HG02763 (cell line): ENCODE results near the gene SLC37A1.
"Not testable (repeated sequence)": the region's sequence is repeated elsewhere in the genome, so short reads cannot be mapped to it uniquely, and the experiment has no call there.

Experiments
- ATAC-seq: cut with Tn5 transposase; IDR thresholded peaks from one replicate; pipeline ENCODE4 v1.9.1; 2021; ENCODE audit warnings: mild to moderate bottlenecking, moderate library complexity; ENCODE audit not compliant: unreplicated experiment

The SLC37A1 gene

DNA sequence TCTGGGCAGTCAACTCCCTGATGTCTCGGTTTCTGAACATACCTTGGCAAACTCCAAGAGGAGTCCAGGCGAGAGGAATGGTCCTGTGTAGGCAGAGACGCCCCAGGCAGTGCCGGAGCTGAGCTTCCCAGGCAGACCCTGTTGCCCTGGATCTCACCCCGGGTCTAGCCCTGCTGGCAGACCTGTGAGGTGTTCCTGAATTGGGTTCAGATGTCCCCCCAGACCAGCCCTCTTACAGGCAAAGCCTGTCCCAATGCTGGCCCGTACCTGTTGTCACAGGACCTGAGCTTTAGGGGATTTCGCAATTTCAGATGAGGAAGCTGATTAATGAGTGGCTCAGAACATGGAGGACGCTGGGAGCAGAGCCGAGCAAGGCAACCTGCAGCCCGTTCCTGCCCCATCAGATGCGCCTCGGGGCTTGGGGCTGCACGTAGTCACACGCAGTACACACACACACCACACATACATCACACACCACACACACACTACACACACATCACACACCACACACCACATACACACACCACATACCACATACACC, 101.2 kb downstream of the SLC37A1 start:
- no peak for ATAC-seq

DNA sequence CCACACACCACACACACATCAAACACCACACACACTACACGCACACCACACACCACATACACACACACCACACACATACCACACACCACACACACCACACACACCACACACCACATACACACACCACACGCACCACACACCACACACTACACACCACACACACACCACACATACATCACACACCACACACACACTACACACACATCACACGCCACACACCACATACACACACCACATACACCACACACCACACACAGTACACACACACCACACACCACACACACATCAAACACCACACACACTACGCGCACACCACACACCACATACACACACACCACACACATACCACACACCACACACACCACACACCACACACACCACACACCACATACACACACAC, 101.7 kb downstream of the SLC37A1 start:
- not testable (repeated sequence) for ATAC-seq

DNA sequence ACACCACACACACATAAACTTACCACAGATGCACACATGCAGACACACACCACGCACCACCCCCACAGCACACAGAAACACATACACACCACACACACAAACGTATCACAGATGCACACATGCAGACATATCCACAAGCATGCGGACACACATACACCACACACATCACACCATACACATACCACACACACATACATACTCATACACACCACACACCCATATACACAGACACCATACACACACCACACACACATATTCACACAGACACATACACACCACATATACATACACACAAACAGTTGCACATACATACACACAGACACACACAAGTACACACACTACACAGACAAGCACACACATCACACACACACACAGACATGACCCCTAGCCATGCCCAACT, 102.3 kb downstream of the SLC37A1 start:
- ATAC-seq = no peak

DNA sequence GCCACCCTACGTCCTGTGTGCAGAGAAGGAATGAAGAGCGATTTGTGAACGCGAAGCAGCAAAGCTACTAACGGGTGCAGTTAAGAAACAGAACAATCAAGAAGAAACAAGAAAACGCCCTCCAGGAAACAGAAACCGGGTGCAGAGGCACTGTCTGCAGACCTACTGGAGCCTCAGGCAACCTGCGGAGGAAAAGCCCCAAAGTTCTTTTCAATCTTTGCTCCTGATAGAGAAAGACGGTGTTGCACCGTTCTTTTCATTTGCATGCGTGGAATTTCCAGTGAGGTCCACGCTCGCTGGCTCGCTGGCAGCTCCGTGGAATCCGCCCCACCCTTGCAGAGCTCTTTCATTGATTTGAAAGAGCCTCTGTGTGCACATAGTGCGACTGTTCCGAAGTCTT, 102.8 kb downstream of the SLC37A1 start:
- ATAC-seq = no peak

DNA sequence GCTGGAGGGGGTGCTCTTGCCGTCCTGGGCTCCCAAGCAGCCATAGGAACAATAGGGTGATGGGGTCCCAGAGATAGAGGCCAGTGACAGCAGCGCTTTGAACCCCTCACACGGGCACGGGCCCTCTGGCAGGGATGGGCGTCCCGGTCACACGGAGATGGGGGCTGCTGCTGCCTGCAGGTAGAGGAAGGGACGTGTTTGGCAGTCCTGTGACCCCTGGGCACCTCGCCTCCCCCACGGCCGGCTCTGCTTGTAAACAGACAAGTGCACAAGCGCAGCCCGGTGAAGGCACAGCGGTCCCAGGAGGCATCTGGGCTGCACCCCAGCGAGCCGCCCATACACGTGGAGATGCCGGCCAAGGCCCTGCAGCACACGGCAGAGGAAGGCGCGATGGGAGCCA, 103.3 kb downstream of the SLC37A1 start:
- no peak for ATAC-seq

DNA sequence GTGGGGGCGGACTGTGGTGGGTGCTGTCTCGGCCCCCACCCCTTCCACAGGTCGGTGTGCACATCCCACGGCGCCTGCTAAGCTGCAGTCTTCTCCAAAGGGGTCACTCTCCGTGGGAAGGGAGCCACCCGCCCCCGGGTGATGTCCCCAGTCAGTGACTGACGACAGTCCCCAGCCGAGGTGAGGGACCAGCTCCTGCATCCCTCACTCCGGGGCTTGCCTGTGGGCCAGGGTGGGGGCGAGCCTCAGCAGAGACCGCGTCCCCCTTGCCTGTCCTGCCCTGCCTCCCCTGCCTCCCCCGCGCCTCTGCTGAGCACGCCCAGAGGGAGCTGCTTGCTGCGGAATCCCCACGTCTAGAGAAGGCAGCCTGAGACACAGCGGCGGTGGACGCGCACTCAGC, 103.8 kb downstream of the SLC37A1 start:
- ATAC-seq = no peak

DNA sequence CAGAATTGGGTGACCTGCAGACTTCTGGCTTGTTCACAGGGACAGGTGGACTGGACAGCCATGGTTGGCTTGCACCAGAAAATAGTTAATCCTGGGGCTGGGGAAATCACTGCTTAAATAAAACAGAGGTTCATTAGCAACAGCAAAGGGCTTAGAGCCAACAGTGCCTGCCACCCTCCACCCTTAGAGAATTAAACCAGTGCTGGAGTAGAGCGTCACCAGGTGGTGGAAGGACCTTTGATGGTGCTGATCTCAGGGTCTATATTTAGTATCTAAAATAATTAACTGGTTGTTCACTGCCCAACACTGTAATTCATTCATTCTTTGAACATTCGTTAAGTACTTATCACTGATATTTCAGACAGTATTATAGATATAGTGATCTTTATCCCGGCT, 105.1 kb downstream of the SLC37A1 start:
- no peak for ATAC-seq

DNA sequence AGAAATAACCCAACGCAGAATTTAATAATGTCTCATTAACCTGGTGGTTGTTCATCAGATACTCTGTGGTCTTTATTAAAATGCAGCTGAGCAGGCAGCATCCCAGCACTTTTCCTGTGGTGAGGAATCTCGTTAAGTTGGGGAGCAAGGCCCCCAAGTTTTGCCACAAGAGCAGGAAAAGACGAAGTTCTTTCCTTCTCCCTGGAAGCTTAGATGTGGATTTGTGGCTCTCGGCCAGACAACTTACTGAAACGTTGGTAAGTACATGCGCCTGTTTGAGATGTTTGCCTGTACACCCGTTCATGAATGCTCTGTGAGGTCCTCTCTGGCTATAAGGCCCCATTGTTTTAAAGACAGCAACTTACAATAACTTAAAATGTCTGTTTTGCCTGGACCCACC, 105.5 kb downstream of the SLC37A1 start:
- no peak for ATAC-seq

DNA sequence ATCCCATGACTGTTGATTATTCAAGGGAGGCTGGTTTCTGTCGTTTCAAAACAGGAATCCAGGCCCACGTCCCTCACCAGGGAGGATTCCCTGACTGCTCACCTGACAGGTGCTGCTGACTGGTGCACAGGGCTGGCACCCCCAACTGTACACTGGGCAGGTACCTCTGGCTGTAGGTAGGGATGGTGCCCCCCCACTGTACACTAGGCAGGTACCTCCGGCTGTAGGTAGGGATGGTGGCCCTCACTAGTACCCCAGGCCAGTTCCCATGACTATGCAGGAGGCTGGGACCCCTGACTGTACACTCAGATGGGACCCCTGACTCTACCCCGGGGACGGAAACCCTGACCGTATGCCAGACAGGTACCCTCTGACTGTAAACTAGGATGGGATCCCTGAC, 106.2 kb downstream of the SLC37A1 start:
- no peak for ATAC-seq

DNA sequence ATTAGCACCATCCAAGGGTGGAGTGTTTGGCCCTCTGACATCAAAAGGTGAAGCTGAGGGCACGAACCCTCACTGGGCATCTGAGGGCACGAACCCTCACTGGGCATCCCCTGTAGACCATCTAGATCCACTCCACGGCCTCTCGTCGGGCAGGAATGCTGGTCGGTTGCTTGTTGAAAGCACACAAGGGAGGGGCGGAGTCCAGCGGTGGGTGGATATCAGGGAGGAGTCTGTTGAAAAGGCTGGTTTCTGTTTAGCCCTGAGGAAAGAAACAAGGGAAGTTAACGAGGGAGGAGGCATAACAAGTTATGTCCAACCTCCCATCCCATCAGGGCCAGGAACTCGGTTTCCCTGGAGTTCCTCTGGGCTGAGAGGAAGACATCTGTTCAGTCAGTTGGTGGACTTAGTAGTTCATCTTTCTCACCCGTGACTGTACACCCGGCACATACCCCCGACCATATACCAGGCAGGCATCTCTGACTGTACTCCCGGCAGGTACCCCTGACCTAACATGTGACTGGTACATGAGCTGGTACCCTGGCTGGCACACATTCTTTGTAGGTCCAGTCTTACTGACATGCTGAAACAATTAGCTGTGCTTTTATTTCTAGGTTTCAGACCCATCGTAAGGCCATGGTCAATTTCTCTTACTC, 107.6 kb downstream of the SLC37A1 start:
- ATAC-seq = no peak

DNA sequence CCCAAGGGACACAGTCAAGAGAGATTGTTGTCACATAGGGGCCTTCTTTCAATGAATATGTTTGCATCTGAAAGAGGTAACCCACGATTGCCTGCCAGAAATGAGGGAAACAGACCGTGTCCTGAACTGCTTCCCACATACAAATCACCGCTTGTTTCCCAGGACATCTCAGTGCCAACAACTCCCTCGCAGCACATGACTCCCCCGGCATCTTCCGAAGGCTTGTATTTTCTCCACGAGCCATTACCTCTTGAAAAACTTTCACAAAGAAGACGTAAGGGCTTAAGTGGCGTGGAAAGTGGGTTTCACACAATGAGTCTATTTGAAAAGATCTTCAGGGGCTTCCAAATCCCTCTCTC, 108.1 kb downstream of the SLC37A1 start:
- ATAC-seq = no peak

DNA sequence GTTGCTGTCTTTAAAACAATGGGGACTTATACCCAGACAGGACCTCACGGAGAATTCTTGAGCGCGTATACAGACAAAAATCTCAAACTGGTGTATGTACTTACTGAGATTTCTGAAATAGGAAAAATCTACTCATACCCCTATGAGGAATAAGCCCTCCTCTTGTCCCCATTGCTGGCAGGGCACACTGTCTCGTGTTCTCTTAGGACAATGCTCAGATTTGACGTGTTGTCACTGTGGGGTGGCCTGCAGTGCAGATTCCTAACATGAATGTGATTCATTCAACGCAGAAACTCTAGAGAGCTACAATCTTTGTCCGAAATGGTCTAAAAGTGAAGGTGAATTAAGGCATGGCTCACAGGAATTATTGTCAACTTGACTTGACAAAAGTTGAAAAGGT, 108.6 kb downstream of the SLC37A1 start:
- ATAC-seq = no peak

DNA sequence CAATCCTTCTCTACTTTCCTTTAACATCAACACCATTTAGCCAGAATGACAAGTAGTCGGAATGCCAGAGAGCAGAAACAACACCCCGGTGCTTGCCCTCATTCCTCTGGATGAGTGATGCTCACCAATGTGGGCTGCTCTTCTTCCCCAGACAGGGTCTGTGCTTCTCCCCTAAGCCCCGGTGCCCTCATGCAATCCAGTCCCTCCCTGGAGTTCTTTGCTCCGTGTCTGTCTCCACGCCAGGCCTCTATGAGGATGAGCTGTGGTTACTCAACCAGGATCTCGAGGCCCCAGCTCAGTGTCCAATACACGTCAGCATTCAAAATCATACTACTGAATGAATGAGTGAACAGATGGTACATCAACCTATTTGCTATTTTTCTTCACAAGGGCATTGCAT, 110.0 kb downstream of the SLC37A1 start:
- ATAC-seq = no peak

DNA sequence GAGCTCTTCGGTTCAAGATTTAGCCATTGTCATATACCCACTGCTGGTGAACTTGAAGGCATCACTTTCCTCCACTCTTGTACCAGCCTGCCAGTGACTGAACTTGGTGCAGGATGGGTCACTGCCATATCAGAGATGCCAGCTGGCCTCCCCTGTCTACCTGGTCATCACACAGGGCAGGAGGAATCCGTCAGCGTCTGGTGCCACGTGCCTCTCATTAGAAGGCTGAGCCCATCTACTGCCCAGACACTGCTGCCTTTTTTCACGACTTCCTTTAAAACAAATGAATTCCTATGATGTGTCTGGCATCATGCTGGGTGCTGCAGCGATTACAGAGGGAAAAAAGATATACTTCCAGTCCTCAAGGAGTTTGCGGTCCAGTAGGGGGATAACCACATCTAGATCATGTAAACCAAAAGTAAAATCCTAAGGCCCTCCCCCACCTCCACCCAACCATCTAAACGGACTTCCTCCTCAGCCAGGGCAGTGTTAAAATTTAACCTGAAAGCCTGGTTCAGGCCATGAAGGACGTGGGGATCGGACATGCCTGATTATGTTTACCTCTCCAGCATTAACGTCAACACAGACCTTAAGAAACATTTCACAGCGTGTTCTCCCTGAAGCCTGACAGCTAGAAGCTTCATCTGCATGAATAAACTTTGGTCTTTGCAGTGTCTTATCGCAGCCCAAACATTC, 110.6 kb downstream of the SLC37A1 start:
- no peak for ATAC-seq

DNA sequence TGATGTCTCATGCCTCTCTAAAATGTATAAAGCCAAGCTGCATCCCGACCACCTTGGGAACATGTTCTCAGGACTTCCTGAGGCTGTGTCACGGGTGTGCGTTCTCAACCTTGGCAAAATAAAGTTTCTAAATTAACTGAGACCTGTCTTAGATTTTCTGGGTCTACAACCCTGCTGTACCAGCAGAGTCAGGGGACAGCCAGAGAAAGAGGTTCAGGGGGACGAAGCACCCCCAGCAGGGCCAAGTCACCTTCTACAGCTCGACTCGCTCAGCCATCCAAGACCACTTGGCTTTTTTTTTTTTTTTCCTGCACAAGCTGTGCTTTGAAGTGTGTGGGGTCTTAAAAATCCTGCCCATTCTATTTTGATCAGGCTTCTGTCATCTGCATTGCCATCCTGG, 111.3 kb downstream of the SLC37A1 start:
- no peak for ATAC-seq

DNA sequence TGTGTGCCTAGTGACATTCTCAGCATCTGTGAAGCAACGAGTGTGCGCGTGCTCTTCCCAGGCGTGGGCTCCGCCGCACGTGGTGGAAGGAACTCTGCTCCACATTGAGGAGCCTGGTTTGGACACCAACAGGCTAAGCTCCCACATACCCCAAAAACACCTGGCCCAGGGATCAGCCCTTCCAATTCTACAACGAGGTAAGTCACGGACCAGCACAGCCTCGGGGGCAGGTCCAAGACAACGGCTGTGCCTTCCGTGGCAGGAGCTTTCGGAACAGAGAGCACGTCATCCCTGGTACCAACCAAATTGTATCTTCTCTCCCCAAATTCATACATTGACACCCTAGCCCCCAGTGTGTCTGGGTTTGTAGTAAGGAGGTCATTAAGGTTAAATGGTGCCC, 112.5 kb downstream of the SLC37A1 start:
- no peak for ATAC-seq

DNA sequence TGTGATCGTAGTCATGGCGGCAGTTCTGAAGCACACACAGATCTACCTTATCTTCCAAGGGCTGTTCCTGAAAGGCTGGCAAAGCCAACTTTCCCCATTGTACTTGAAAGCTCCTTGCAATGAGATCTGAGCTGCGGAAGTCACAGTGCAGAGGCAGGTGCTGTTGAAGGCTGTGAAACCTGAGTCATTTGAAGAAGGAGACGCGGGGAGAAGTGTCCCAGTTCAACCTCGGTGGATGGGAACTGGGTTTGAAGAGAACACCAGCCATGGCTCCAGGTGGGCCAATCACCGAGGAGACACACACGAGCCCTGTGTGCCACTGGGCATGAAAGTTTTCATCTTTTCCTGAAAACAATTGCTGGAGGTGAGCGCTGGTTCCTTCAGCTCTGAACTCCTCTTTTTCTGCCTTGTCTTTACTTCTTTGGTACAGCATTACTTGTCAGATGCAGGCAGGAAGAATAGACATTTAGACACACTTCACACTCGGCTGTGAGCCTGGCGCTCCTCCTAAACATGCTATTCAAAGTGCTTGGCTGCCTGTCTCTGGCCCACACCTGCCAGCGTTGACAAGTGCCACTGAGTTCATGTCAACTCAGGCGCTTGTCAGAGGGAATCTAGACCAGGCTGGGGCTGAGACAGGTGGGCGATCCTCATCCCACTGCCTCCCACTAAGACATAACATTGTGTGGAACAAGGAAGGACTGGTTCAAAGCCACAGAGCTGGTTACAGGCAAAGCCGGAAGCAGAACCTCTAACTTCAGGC, 114.1 kb downstream of the SLC37A1 start:
- no peak for ATAC-seq

DNA sequence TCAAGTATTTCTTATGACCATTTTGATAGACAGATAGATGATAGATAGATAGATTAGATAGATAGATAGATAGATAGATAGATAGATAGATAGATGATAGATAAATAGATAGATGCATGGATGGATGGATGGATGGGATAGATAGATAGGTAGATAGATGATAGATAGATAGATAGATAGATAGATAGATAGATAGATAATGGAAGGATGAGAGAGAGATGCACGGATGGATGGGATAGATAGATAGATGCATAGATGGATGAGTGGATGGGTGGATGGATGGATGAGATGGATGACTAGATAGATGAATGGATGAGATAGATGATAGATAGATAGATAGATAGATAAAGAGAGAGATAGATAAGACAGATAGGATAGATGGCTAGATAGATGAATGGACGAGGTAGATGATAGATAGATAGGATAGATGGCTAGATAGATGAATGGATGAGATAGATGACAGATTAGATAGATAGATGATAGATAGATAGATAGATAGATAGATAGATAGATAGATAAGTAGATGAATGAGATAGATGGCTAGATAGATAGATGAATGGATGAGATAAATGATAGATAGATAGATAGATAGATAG, 114.9 kb downstream of the SLC37A1 start:
- not testable (repeated sequence) for ATAC-seq

DNA sequence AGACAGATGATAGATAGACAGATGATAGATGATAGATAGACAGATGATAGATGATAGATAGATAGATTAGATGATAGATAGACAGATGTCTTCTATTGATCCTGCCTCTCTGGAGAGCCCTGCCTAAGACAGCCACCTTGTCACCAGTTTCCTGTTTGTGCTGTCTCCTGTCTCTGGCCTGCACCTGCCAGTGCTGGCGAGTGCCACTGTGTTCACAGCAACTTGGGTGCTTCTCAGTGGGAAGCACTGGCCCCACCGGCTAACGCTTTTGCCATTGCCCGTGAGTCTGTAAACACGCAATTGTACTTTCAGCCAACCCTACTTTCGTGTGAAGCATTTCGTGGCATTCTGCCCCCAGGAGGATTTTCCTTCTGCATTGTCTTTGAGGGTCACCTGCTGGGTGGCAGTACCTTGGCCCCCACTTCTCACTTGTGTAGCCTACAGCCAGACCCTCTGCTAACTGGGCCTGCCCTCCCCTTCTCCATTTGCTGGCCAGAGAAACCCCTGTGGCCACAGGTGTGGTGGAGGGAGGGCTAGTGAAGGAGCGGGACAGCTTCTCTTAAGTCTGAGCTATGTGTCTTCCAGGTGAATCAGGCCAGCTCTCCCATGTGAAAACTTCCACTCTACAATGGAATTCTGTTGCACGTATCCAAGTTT, 116.4 kb downstream of the SLC37A1 start:
- ATAC-seq = no peak

DNA sequence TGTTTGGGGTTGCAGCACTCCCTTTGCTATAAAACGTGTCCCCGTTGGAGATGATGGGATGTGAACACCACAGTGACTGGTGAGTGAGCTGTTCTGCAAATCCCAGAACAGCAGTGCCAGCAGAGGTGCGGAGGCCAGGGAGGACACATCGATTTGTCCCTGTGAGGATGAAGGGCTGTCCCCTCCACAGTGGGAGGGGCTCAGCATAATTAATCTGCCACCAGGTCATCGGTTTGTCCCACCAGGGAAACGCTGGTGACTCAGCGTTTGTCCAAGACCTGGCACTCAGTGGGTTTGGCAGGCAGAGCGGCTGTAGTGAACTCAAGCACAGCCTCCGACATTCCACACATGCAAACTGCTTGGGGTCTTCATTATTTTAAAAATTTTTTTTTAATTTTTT, 117.0 kb downstream of the SLC37A1 start:
- no peak for ATAC-seq
